HEK293T (cell line): Measurements from ENCODE around the gene KIAA1217.

Source experiments
- BHLHE40 ChIP-seq: fragments of 450-650 bp; IDR thresholded peaks from 2 replicates; pipeline ENCODE4 v1.6.1; 2016; ENCODE audit warnings: mild to moderate bottlenecking, moderate library complexity, borderline replicate concordance
- ELF4 ChIP-seq: fragments of 450-650 bp; IDR thresholded peaks from 2 replicates; pipeline ENCODE4 v1.6.1; 2017; ENCODE audit warnings: antibody characterized with exemption
- SUZ12 ChIP-seq: fragments of 450-650 bp; IDR thresholded peaks from 2 replicates; pipeline ENCODE4 v1.6.1; 2016; ENCODE audit warnings: mild to moderate bottlenecking

DNA sequence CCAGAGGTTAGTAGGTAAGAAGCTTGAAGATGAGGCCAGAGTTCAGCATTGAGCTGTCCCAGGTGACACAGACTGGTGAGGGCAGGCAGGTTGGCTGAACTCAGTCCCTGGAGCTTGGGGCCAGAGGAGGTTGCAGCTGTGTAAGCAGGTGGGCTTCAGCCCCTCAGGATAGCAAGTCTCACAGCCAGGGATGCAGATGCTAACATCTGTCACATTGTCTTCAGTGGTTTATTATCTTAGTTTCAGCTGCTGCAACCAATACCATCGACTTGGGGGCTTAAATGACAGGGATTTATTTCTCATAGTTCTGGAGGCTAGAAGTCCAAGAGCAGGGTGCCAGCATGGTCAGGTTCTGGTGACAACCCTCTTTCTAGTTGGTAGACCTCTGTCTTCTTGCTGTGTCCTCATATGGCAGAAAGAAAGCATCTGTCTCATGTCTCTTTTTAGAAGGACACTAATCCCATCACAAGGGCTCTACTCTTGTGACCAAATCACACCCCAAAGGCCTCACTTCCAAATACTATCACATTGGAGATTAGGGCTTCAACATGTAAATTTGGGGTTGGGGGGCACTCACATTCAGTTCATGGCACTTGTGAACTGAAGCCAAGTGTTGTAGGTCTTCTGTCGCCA lies 146.2 kb downstream of the KIAA1217 start:
- TF ChIP-seq BHLHE40 = no peak
- TF ChIP-seq ELF4 = no peak
- no peak for TF ChIP-seq SUZ12
